Measurements from ENCODE around the gene SMAD1.

The SMAD1 gene

DNA sequence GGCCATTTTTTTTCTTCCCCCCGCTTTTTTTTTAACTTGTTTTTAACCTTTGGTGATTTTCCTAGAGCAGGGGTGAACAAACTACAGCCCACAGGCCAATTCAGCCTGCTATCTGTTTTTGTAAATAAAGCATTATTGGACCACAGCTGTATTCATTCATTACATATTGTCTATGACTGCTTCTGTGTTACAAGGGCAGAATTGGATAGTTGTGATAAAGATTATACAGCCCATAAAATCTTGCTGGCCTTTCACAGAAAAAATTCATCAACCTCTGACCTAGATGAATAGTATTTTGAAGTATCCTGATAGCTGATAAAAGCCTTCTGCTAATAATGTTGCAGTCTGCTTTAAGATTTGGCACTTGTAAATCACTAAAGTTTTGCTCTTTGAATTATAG is 63.4 kb downstream of the SMAD1 start:
- TF ChIP-seq, protein P1, sequence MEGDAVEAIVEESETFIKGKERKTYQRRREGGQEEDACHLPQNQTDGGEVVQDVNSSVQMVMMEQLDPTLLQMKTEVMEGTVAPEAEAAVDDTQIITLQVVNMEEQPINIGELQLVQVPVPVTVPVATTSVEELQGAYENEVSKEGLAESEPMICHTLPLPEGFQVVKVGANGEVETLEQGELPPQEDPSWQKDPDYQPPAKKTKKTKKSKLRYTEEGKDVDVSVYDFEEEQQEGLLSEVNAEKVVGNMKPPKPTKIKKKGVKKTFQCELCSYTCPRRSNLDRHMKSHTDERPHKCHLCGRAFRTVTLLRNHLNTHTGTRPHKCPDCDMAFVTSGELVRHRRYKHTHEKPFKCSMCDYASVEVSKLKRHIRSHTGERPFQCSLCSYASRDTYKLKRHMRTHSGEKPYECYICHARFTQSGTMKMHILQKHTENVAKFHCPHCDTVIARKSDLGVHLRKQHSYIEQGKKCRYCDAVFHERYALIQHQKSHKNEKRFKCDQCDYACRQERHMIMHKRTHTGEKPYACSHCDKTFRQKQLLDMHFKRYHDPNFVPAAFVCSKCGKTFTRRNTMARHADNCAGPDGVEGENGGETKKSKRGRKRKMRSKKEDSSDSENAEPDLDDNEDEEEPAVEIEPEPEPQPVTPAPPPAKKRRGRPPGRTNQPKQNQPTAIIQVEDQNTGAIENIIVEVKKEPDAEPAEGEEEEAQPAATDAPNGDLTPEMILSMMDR (IDR thresholded peaks at IDR 0.05; ENCODE audit: unreplicated experiment in 3 of 3), result no peak
- Mint-ChIP-seq H3K27ac (peak overlapping the region; percentile 82 to 90 (median 89)), H3K9me3 (no peaks in the 10 kb centered on the region), H3K36me3 (ENCODE audit: low read depth) (peaks cover 54% of the 10 kb centered on the region), H3K4me1 (peaks cover 49% of the 10 kb centered on the region), H3K4me3 (no peak overlapping the region), H3K27me3 (ENCODE audit: low read depth) (no peaks in the 10 kb centered on the region)

GRCh38 chr4:145545538-145546174 is 64.0 kb downstream of the SMAD1 start:
- H3K4me3 Mint-ChIP-seq, result no peak overlapping the region
- H3K9me3 Mint-ChIP-seq, result no peaks in the 10 kb centered on the region
- H3K4me1 Mint-ChIP-seq, result peaks cover 43% of the 10 kb centered on the region
- no peaks in the 10 kb centered on the region for H3K27me3 Mint-ChIP-seq (ENCODE audit: low read depth)
- peaks cover 55% of the 10 kb centered on the region for H3K36me3 Mint-ChIP-seq (ENCODE audit: low read depth)
- peak overlapping the region; percentile 82 to 90 (median 89) for H3K27ac Mint-ChIP-seq
- TF ChIP-seq, protein P1 (IDR thresholded peaks at IDR 0.05; ENCODE audit: unreplicated experiment in 3 of 3), result no peak

GRCh38 chr4:145546175-145546915 is 64.7 kb downstream of the SMAD1 start:
- Mint-ChIP-seq H3K36me3 (ENCODE audit: low read depth) (peaks cover 59% of the 10 kb centered on the region), H3K27me3 (ENCODE audit: low read depth) (no peaks in the 10 kb centered on the region), H3K9me3 (no peaks in the 10 kb centered on the region), H3K4me1 (peaks cover 42% of the 10 kb centered on the region), H3K27ac (peak overlapping the region; percentile 82 to 90 (median 89)), H3K4me3 (no peak overlapping the region)
- TF ChIP-seq, protein P1 (IDR thresholded peaks at IDR 0.05; ENCODE audit: unreplicated experiment in 3 of 3), result no peak

GRCh38 chr4:145551660-145552059 is 70.0 kb downstream of the SMAD1 start:
- Mint-ChIP-seq H3K27me3 (ENCODE audit: low read depth) (no peaks in the 10 kb centered on the region), H3K4me3 (no peak overlapping the region), H3K9me3 (no peaks in the 10 kb centered on the region), H3K36me3 (ENCODE audit: low read depth) (peaks cover 69% of the 10 kb centered on the region), H3K27ac (peak overlapping the region; percentile 69 to 88 (median 82)), H3K4me1 (peaks cover 21% of the 10 kb centered on the region)
- TF ChIP-seq, protein P1 (IDR thresholded peaks at IDR 0.05; ENCODE audit: unreplicated experiment in 3 of 3), result no peak

DNA sequence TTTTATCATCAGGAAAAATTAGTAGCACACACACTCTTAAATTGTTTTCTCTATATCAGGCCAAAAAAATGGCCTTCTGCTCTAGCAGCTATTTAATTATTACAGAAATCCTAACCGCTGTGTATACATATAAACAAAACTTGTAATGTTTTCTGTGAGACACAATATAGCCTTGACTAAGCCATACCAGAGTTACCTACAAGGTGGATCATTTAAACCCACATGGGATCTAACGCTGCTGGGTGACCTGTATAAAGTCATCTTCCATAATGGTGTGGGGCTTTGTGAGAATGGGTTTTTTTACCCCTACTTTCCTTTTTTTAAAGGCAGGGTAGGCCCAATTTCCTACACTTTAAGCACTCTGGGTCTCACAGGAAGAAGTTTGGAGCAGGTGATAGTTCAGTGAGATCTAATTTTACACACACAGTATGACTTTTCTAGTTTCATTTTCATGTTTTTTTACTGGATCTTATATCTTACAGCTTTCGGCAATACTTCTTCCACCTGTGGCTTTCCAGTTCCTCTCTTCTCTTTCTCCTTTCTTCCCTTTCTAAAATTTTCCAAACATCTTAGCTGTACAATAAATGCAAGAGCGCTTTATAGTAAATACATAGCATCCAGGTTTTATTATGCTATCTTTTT is 70.6 kb downstream of the SMAD1 start:
- Mint-ChIP-seq H3K27ac (peak overlapping the region in 2 of 3 experiments; percentile 69 to 82), H3K4me1 (peaks cover 19% of the 10 kb centered on the region), H3K9me3 (no peaks in the 10 kb centered on the region), H3K27me3 (ENCODE audit: low read depth) (no peaks in the 10 kb centered on the region), H3K4me3 (no peak overlapping the region), H3K36me3 (ENCODE audit: low read depth) (peaks cover 73% of the 10 kb centered on the region)
- TF ChIP-seq, protein P1 (IDR thresholded peaks at IDR 0.05; ENCODE audit: unreplicated experiment in 3 of 3), result no peak
